Fibroblast of peridontal ligament (primary cell): ENCODE results near the gene REPS1.
"Not testable (repeated sequence)": the region's sequence is repeated elsewhere in the genome, so short reads cannot be mapped to it uniquely, and the experiment has no call there.

Source experiments
- DNase-seq: peaks from one replicate; pipeline ENCODE4 v3.0.0-alpha.2; 2010; ENCODE audit errors: extremely low read depth

REPS1 gene, protein sequence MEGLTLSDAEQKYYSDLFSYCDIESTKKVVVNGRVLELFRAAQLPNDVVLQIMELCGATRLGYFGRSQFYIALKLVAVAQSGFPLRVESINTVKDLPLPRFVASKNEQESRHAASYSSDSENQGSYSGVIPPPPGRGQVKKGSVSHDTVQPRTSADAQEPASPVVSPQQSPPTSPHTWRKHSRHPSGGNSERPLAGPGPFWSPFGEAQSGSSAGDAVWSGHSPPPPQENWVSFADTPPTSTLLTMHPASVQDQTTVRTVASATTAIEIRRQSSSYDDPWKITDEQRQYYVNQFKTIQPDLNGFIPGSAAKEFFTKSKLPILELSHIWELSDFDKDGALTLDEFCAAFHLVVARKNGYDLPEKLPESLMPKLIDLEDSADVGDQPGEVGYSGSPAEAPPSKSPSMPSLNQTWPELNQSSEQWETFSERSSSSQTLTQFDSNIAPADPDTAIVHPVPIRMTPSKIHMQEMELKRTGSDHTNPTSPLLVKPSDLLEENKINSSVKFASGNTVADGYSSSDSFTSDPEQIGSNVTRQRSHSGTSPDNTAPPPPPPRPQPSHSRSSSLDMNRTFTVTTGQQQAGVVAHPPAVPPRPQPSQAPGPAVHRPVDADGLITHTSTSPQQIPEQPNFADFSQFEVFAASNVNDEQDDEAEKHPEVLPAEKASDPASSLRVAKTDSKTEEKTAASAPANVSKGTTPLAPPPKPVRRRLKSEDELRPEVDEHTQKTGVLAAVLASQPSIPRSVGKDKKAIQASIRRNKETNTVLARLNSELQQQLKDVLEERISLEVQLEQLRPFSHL

DNA sequence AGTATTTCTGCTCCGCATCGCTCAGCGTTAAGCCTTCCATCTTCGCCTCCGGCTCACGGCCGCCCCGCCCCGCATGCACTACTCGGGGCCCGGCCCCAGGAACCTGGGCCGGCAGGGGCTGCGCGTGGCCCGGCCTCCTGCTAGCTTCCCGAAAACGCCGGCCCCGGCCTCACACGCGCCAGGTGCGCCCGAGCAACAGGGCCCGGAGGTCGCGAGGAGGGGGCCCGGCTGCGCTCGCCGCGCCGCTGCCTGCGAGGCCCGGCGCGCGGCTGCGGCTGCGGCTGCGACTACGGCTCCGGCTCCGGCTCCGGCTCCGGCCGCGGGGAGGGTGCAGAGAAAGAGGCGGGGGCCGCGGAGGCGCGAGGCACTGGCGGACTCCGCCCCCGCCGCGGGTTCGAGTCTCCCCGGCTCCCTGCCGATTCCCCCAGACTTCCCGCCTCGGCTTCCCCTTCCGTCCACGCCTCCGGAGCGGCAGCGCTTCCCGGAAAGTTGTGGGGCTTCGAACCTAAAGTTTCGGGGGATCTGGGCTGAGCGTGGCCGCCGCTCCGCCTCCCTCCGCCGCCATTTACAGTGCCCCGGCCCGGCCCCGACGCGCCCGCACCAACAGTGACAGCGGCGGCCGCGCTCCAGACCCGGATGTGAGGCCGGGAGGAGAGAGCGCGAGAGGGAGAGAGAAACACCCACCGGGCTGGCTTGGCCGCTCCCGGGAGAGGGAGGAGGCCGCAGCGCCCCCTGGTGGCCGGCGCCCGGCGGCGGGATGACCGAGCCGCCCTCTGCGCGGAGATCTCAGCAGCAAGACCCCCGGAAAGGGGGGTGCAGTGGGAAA is at the start of gene REPS1:
Gene REPS1 (minus strand): TSS at position 611 of the 826 bp plus-strand sequence. CDS start 571 bp downstream, at position 40.
- DNase-seq: peak; percentile 83

DNA sequence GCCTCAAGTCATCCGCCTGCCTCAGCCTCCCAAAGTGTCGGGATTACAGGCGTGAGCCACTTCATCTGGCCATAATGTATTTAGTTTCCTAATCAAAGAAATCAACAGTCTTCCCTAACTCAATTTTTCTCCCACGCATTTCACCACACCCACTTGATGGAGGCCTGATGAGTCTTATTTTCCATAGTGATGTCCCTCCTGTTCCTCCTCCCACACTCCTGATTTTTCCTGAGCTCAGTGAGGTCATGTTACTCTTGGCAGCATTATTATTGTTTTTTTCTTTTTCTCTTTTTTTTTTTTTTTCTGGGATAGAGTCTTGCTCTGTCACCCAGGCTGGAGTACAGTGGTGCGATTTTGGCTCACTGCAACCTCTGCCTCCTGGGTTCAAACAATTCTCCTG is 49.4 kb upstream of the REPS1 start:
- DNase-seq: peak; percentile 76

DNA sequence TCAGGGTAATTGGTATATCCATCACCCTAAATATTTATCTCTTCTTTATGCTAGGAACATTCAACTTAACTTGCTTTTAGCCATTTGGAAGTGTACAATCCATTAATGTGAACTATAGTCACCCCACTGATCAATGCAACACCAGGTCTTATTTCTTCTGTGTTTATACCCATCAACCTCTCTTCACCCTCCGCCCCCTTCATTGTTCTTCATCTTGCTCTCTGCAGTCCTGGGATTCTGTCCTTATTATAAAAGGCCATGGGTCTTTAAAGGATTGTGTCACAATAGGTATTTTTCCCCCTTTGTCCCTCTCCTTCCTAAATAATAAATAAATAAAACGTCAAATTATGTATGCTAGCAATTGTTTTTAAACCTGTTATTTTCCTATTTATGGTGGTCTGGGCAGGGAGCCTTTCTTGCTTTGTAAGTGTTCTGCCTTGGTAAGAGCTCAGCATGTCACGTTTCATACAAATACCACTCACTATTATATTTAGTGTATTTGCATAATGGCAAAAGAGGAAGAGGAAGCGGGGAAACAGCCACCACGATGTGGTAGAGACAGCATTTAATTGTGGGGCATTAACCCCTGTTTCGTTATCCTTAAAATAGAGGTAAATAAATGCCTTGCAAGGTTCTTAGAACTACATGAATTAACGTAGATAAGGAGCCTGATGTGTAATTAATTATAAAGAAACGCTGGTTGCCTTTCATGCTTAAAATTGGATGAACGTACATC is 42.3 kb upstream of the REPS1 start:
- DNase-seq: no peak

DNA sequence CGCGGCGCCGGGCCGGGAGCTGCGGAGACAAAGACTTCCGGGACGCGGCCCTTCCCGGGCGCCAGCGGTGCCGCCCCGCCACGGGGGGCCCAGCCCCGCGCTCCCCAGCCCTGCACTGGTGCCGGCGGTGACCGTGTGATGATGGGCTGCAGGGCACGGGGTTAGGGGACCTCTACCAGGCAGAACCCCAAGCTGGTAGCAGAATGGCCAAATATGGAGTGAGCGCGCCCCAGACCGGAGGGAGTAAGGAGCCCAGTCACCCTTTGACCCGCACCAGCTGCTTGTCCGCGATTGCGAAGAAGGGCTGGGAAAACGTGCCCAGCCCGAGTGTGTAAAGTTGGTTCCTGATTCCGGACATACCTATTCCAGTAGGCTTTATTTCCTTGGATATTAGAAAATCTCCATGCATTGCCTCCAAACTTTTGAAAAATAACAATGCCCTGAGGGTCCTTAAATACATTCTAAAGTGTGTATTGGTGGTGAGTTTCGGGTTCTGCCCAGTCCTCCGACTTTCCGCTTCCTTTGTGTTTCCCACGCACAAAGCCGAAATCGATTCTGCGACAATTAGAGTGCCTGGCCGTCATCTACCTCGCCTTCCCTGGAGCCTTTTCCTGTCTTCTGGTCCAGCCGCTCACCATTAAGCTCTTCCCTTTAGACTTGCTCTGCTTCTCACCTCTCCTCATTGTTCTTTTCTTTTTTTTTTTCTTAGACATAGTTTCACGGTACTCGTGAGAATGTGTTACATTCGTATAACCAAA is 41.6 kb upstream of the REPS1 start:
- DNase-seq: peak; percentile 54

DNA sequence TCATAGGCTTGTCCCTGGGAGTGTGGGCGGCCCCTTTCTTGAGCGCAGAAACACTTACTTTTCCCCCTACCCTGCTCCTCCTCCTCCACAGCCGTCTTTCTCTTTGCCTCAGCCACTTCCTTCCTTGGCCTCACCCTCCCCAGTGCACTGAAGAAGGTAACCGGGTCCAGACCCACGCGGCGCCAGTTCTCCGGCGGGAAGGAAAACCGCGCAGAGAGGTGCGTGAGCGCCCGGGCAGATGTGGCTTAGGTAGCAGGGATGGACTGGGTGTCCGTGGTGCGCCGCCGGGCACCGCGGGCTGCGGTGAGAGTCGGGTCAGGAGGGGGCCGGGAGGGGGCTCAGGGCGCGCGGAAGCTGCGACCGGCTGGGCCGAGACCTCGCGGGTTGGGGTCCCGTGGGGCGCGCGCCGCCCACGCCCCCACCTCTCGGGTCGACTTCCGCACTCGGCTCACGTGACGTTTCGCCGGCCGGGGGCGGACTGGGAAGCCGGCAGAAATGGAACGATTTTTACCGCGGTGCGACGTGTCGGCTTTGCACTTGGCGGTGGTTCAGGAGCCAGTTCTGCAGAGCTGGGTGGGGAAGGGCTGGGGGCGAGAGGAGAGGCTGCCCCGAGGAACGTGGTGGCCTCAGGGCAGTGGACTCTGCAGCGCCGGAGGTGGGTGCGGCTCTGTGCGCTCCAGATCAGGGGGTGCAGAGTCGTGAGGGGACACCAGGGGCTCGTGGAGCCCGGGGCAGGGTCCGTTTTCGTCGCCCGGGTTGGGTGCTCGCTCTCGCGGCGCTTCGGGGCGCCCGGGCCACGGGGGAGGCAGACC is 40.8 kb upstream of the REPS1 start, which contains the start of gene ABRACL:
Gene ABRACL (plus strand): TSS at position 88 of the 812 bp plus-strand sequence. CDS start 5,416 bp downstream, outside the sequence.
- peak; percentile 20 for DNase-seq

DNA sequence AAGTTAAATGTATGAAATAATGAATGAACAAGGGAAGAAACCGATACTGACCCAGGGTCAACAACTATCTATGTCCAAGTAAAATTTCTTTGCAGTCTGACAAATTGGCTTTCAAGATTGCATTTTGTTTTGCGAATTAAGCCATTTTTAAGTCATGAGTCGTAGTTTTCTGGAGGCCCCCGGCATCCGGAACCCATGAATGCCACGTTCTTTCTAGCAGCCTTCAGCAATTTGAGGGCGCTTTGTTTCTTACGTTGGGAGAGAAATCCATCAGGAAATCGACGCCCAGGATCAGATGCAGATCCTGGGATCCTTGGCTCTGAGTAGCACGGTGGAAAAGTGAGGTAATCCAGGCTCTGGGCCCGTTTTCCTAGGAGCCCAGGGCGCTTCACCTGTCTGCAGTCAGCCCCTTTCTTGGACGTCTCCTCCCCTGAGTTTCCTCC is 40.2 kb upstream of the REPS1 start:
- DNase-seq: peak; percentile 49

DNA sequence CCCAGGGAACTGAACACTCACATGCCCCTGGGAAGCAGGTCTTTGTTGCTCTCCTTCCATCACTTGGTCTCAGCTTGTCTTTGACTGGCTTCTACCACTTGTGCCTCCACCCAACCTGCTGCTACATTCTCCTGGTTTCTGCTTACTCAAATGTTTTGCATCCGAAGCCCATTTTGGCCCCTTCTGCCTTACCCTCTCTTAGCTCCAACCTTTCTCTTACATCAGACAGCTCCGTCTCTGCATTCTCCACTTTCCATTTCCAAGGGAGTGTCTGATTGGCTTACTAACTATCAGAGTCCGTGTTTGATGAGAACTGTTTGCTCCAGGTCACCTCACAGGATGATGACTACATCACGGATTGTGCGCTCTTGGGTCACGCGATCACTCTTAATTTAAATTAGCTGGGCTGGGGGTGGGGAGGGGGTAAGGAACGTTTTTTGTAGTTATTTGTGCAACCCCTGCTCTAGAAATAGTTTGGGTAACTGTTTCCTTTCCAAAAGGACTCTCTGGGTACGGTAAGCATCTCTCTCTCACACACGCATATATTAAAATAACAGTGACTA is 39.6 kb upstream of the REPS1 start:
- peak; percentile 53 for DNase-seq

DNA sequence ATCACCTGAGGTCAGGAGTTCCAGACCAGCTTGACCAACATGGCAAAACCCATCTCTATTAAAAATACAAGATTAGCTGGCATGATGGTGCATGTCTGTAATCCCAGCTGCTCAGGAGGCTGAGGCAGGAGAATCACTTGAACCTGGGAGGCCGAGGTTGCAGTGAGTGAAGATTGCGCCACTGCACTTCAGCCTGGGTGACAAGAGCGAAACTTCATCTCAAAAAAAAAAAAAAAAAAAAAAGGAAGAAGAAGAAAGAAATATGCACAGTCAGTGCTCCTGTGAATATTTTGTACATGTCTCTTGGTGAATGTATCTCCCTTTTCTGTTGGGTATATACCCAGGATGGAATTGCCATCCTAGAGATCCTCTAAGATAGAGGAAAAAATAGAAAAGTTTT is 37.4 kb upstream of the REPS1 start:
- not testable (repeated sequence) for DNase-seq

DNA sequence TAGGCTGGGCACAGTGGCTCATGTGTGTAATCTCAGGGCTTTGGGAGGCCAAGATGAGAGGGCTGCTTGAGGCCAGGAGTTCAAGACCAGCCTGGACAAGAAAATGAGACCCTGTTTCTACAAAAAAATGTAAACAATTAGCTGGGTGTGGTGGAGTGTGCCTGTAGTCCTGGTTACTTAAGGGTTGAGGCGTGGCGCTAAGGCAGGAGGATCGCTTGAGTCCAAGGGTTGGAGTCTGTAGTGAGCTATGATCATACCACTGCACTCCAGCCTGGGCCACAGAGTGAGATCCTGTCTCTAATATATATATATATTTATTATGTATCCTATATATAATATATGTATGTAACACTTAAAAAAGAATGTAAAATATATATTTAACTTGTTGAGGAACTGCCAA is 32.6 kb upstream of the REPS1 start:
- DNase-seq: no peak

DNA sequence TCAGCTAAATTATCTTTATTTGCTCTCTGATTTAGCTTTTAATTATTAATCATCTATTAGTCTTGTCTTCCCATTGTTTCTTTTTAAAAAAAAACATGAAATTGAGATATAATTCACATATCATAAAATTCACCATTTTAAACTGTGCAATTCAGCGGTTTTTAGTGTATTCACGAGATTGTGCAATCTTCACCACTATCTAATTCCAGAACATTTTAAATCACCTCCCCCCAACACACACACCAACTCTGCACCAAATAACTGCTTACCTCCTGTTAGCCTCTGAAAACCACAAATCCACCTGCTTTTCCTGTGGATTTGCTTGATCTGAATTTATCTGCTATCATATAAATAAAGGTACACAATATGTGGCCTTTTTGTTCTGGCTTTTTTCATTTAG is 31.7 kb upstream of the REPS1 start:
- no peak for DNase-seq

DNA sequence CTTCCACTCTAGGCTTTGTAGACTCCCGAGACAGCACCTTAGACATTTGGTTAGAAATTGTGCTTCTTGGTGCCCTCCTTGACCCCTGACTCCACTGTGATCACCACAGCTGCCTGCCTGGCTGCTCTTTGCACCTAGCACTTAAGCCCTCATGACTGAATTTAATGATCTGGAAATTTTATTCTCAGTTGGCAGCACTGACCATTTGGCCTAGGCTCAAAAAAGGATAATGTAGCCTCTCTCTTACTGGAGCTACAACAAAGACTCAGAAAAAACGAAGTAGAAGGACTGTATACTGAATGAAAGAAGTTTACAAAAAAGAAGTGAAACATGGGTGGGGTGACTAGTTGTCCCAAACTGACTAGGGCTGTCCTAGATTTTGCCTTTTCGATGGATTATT is 29.2 kb upstream of the REPS1 start:
- DNase-seq: no peak

DNA sequence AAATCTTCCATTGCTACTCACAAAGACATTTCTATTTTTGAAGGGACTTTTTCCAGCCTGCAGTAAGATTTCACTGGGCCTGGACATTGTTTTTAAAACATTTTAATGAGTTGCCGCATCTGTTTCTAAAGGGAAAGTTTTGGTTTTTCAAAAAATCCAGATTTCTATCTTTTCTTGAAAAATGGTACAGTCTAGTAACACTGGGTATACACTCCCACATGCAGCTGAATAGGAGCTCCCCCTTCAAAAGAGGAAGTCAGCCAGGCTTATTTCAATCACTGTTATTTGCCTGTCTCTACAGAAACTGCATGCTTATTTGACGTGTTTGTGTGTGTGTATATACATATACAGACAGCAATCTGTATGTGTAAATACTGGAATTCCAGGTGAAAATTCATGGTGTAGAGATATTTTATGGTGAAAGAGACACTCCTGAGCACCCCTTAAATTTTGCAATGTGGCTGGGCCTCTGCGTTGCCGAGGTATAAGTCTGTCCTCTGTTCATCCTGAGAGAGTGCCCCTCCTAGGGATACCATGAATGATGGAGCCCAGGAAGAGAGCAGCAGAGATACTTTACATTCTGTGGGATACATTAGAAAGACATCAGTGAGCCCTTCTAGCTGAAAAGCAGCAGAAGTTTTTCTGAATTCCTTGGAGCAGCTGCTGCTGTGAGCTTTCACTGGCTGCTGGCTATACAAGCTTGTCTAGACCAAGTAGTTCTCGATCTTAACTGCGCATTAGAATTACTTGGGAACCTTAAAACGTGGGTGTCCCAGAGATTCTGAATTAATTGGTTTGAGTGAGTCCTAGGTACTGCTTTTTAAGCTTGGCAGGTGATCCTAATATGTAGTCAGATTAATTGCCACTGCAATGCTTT is 28.5 kb upstream of the REPS1 start:
- DNase-seq: no peak

DNA sequence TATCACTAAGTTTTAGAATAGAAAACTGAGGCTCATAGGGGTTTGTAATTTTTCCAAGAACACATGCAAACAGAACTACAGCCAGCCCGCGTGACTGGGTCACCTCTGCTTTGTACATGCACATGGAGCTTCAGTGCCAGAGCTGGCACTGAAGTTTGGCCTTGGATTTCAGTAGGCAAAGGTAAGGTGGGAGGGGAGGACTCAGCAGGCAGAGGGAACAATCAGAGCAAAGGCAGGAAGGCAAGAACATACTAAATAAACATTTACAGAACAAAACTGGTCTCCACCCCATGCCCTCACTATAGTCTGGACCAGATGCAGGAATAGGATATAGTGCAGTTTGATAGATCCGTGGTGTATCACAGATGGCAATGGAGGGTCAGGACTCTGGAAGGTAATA is 26.9 kb upstream of the REPS1 start:
- DNase-seq: no peak

DNA sequence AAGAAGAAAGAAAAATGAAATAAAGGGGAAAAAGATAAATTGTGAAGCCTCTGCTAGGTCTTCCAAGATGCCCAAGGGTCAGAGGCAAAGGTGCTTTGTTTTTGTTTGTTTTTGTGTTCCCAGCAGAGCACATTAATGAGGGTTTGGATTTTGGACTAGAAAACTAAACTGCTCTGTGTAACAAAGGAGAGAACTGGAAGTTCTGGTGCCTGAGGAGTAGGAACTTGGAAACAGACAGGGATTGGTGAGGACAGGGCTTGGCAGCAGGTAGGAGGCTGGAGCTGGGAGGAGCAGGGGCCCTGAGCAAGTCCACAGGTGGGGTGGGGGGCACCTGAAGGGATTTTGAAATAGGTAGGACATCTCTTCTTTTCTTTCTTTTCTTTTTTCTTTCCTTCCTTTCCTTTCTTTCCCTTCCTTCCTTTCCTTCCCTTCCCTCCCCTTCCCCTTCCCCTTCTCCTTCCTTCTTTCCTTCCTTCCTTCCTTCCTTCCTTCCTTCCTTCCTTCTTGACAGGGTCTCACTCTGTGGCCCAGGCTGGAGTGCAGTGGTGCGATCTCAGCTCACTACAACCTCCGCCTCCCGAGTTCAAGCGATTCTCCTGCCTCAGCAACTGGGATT is 25.2 kb upstream of the REPS1 start:
- DNase-seq: no peak

DNA sequence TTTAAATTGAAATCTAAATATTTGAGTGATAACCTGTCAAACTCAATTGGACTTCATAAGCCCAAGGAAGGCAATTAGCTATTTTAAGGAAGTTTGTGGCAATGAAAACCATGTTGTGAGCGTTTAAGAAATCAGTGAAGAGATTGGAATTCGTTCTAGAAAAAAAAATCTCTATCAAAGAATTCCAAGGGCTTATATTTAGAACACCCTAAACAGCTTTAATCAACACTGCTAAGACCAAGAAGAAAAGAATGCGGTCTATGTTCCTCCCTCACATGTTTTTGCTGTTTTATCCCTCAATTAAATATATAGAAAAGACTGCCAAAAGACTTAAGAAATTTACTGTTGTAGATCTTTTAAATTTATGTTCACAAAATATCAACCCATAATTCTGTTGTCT is 23.9 kb upstream of the REPS1 start:
- no peak for DNase-seq

DNA sequence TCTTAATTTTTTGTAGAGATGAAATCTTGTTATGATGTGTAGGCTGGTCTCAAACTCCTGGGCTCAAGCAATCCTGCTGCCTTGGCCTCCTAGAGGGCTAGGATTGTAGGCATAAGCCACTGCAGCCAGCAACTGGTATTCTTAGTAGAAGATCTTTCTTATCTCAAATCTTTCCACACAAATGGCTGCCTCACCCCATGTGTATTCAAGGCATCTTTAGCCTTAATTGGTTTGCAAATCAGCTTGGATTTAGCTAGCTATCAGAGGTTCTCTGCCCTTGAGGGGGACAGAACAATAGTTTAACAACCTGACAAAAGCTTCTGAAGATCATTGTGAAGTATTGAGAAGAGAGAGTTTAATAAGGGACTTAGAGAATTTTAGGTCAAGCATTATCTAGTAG is 22.6 kb upstream of the REPS1 start:
- DNase-seq: no peak

DNA sequence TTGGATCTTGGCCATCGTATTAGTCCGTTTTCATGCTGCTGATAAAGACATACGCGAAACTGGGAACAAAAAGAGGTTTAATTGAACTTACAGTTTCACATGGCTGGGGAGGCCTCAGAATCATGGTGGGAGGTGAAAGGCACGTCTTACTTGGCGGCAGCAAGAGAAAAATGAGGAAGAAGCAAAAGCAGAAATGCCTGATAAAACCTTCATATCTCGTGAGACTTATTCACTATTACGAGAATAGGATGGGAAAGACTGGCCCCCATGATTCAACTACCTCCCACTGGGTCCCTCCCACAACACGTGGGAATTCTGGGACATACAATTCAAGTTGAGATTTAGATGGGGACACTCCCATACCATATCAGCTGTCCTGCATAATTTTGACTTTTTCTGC is 20.1 kb upstream of the REPS1 start:
- no peak for DNase-seq

DNA sequence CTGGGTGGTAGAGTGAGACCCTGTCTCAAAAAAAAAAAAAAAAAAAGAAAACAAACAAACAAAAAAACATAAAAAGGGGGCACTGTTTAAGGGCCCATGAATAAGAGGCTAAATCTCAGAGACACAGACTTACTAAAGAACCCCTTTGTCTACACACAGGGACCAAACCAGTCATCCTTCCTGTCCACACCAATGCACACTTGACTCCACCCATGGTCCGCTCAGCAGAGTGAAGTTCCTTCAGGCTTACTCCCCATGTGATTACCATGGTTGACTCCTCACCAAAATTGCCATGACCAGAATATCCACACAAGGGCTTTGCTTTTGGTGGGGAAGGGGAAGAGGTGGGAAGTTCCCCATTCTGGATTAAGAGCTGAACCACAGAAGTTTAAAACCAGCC is 19.4 kb upstream of the REPS1 start:
- no peak for DNase-seq
